MM.1S (cell line): Measurements from ENCODE around the gene OR4K2.

ENCODE experiments used
- CTCF ChIP-seq: fragments of 300-600 bp; sonication (generic); IDR thresholded peaks from 2 replicates; pipeline ENCODE4 v1.5.1; 2016; ENCODE audit warnings: antibody characterized with exemption, low read length, mixed read lengths
- EZH2 ChIP-seq: fragments of 300-600 bp; sonication (generic); optimal IDR thresholded peaks from 2 replicates; pipeline ENCODE3; 2017; ENCODE audit warnings: low read depth, mild to moderate bottlenecking, antibody characterized with exemption, low read length, mixed read lengths
- EZH2phosphoT487 ChIP-seq: fragments of 300-600 bp; sonication (generic); IDR thresholded peaks from 2 replicates; pipeline ENCODE4 v1.6.1; 2018; ENCODE audit warnings: antibody characterized with exemption, low read length

- no peak for TF ChIP-seq CTCF
- no peak for TF ChIP-seq EZH2
- TF ChIP-seq EZH2phosphoT487 = no peak
These were observed 20.3 kb downstream of the OR4K2 start for GRCh38 chr14:19895282-19895681.
